HepG2 (cell line): ENCODE data around the gene EHD1. TPM values are rescaled to one million over a fixed set of nuclear protein-coding genes. Genes with fewer than 3 reads are reported as not detected.

Experiments used
- GTF3A ChIP-seq: sonication (generic); formaldehyde crosslinking; conservative IDR thresholded peaks from 2 replicates; pipeline ENCODE4 v1.4.0; 2020; ENCODE audit warnings: mild to moderate bottlenecking, missing genetic modification reagents
- HDAC2 ChIP-seq: sonication (generic); formaldehyde crosslinking; IDR thresholded peaks from 2 replicates; pipeline ENCODE4 v1.4.0; 2020; ENCODE audit warnings: missing genetic modification reagents
- KDM6A ChIP-seq: IDR thresholded peaks from 2 replicates; pipeline ENCODE4 v1.6.1; 2016; ENCODE audit warnings: low read depth
- MAZ ChIP-seq, 2 experiments: sonication (generic) in 1 of 2; formaldehyde crosslinking in 1 of 2; IDR thresholded peaks; 2 replicates each; pipeline versions ENCODE4 v1.5.0 to v1.6.1; 2012 to 2020; ENCODE audit warnings: low read depth in 2 of 2, mild to moderate bottlenecking in 2 of 2, borderline replicate concordance in 1 of 2, improper control_type of control experiment in 1 of 2, low read length in 1 of 2, missing genetic modification reagents in 1 of 2, moderate library complexity in 1 of 2
- NR2C2 ChIP-seq: sonication (generic); formaldehyde crosslinking; IDR thresholded peaks from 2 replicates; pipeline ENCODE4 v1.4.0; 2020; ENCODE audit warnings: missing genetic modification reagents, mild to moderate bottlenecking, moderate library complexity, borderline replicate concordance
- SIN3A ChIP-seq: IDR thresholded peaks from 2 replicates; pipeline ENCODE4 v1.6.1; 2011; ENCODE audit warnings: low read depth, mild to moderate bottlenecking, control low read depth, low read length, borderline replicate concordance
- THYN1 ChIP-seq: sonication (generic); formaldehyde crosslinking; IDR thresholded peaks from 2 replicates; pipeline ENCODE4 v1.8.1; 2023; ENCODE audit warnings: low read depth, mild to moderate bottlenecking, moderate library complexity, missing genetic modification reagents, borderline replicate concordance
- ZNF235 ChIP-seq: sonication (generic); formaldehyde crosslinking; IDR thresholded peaks from 2 replicates; pipeline ENCODE4 v1.8.1; 2023; ENCODE audit warnings: mild to moderate bottlenecking, missing genetic modification reagents, borderline replicate concordance
- ZNF317 ChIP-seq: sonication (generic); formaldehyde crosslinking; IDR thresholded peaks from 2 replicates; pipeline ENCODE4 v1.5.0; 2020; ENCODE audit warnings: mild to moderate bottlenecking, missing genetic modification reagents
- ZNF772 ChIP-seq: sonication (generic); formaldehyde crosslinking; IDR thresholded peaks from 2 replicates; pipeline ENCODE4 v1.5.0; 2020; ENCODE audit warnings: mild to moderate bottlenecking, missing genetic modification reagents
- ZNF790 ChIP-seq: sonication (generic); formaldehyde crosslinking; IDR thresholded peaks from 2 replicates; pipeline ENCODE4 v1.8.0; 2022; ENCODE audit warnings: missing genetic modification reagents, mild to moderate bottlenecking, borderline replicate concordance
- polyA plus RNA-seq, 8 experiments: library from polyadenylated mRNA; depleted of rRNA in 3 of 8; stranded (reverse) in 7 of 8; unstranded in 1 of 8; fragments of >200 nt; fragmentation: Illumina TruSeq in 4 of 8; extraction: Trizol in 4 of 8; gene quantifications; 2 replicates each; pipeline versions ENCODE4 v1.2.1 to v1.2.3, GENCODE V29; 2011 to 2016; ENCODE audit warnings: low read depth in 4 of 8, missing spikeins in 1 of 8, mixed read lengths in 1 of 8; ENCODE audit not compliant: insufficient read depth in 1 of 8
- total RNA-seq, 5 experiments: library from RNA; depleted of rRNA; stranded (reverse); fragments of >200 nt; fragmentation: Illumina TruSeq; extraction: Trizol; gene quantifications; 2 replicates each; pipeline ENCODE4 v1.2.3, GENCODE V29; 2016; ENCODE audit warnings: low read depth in 1 of 5
- TF ChIP-seq, protein P1 (sequence below): sonication (generic); formaldehyde crosslinking; IDR thresholded peaks from 2 replicates; pipeline ENCODE4 v1.8.0; 2022; ENCODE audit warnings: mild to moderate bottlenecking, missing genetic modification reagents; ENCODE audit not compliant: insufficient replicate concordance
- TF ChIP-seq, protein P2 (sequence below): sonication (generic); formaldehyde crosslinking; IDR thresholded peaks from 2 replicates; pipeline ENCODE4 v1.4.0; 2020; ENCODE audit warnings: missing genetic modification reagents, borderline replicate concordance
- TF ChIP-seq, protein P3 (sequence below): sonication (generic); formaldehyde crosslinking; IDR thresholded peaks from 2 replicates; pipeline ENCODE4 v1.4.0; 2020; ENCODE audit warnings: missing genetic modification reagents
- TF ChIP-seq, protein P4 (sequence below): sonication (generic); formaldehyde crosslinking; IDR thresholded peaks from 2 replicates; pipeline ENCODE4 v1.4.0; 2020; ENCODE audit warnings: missing genetic modification reagents, mild to moderate bottlenecking, borderline replicate concordance
- TF ChIP-seq, protein P5 (sequence below): sonication (generic); formaldehyde crosslinking; IDR thresholded peaks from 2 replicates; pipeline ENCODE4 v1.5.1; 2020; ENCODE audit warnings: mild to moderate bottlenecking, moderate library complexity, missing genetic modification reagents

Gene EHD1
- total and polyA plus RNA-seq, 2 of the 13 experiments (the other 11 are each of a cell fraction or from before 2014, with no cell fraction given): 23.6 to 26.6 TPM

DNA sequence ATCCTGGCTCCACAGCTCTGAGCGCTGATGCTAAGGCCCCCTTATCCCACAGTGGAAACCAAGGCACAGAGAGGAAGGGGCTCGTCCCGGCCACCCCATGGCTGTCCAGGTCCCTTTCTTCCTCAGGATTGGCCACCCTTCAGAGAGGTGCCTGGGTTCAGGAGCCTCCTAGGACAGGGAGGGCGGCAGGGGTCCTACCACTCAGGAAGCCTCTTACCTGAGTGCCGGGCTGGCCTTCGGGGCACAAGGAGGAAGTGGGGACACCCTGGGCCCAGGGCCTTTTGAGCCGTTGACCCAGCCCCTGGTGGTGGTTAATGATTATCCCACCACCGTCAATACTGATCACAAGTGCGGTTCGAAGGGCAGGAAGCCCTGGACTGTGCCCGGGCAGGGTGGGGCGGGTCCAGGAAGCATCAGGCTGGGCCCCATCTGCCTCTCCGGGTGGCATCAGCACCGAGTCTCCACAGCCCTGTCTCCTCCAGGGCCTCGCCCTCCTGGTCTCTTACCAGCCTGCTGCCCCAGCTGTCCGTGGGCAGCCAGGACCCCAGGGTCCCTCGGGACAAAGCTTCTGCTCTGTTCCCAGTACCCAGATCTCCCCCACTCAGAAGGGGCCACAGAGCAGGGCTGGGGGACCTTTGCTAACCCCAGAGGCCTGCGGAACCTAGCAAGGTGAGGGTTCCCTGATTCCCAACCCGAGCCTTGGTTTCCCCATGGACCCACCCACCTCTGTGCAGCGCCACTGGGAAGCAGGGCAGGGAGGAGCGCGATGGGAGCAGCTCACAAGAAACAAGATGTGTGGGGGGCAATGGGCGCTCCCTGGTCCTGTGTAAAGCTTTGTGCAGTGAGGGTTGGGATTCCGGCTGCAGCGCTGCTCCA is 15.0 kb upstream of the EHD1 start (continued):
- TF ChIP-seq ZNF772 (CRISPR knock-in tag): peak; percentile 27; the same call in 1 of the 2 replicates
- TF ChIP-seq, protein P1, sequence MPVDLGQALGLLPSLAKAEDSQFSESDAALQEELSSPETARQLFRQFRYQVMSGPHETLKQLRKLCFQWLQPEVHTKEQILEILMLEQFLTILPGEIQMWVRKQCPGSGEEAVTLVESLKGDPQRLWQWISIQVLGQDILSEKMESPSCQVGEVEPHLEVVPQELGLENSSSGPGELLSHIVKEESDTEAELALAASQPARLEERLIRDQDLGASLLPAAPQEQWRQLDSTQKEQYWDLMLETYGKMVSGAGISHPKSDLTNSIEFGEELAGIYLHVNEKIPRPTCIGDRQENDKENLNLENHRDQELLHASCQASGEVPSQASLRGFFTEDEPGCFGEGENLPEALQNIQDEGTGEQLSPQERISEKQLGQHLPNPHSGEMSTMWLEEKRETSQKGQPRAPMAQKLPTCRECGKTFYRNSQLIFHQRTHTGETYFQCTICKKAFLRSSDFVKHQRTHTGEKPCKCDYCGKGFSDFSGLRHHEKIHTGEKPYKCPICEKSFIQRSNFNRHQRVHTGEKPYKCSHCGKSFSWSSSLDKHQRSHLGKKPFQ: peak; percentile 6
- peak; percentile 47; the same call in 1 of the 2 replicates for TF ChIP-seq ZNF317
- TF ChIP-seq ZNF235 (CRISPR knock-in tag): 0 out of 2 replicates have a peak, but pooled peaks have one; percentile 5
- TF ChIP-seq, protein P2, sequence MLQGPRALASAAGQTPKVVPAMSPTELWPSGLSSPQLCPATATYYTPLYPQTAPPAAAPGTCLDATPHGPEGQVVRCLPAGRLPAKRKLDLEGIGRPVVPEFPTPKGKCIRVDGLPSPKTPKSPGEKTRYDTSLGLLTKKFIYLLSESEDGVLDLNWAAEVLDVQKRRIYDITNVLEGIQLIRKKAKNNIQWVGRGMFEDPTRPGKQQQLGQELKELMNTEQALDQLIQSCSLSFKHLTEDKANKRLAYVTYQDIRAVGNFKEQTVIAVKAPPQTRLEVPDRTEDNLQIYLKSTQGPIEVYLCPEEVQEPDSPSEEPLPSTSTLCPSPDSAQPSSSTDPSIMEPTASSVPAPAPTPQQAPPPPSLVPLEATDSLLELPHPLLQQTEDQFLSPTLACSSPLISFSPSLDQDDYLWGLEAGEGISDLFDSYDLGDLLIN (CRISPR knock-in tag): peak; percentile 25; the same call in 1 of the 2 replicates
- TF ChIP-seq, protein P3, sequence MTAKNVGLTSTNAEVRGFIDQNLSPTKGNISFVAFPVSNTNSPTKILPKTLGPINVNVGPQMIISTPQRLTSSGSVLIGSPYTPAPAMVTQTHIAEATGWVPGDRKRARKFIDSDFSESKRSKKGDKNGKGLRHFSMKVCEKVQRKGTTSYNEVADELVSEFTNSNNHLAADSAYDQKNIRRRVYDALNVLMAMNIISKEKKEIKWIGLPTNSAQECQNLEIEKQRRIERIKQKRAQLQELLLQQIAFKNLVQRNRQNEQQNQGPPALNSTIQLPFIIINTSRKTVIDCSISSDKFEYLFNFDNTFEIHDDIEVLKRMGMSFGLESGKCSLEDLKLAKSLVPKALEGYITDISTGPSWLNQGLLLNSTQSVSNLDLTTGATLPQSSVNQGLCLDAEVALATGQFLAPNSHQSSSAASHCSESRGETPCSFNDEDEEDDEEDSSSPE (CRISPR knock-in tag): peak; percentile 54
- peak; percentile 87 for TF ChIP-seq KDM6A
- 0 out of 2 replicates have a peak, but pooled peaks have one; percentile 16 for TF ChIP-seq MAZ (IDR thresholded peaks at IDR 0.05; ENCODE audit: borderline replicate concordance, low read depth, low read length)
- TF ChIP-seq MAZ (CRISPR knock-in tag; IDR thresholded peaks at IDR 0.05; ENCODE audit: low read depth): peak; percentile 90
- TF ChIP-seq, protein P4, sequence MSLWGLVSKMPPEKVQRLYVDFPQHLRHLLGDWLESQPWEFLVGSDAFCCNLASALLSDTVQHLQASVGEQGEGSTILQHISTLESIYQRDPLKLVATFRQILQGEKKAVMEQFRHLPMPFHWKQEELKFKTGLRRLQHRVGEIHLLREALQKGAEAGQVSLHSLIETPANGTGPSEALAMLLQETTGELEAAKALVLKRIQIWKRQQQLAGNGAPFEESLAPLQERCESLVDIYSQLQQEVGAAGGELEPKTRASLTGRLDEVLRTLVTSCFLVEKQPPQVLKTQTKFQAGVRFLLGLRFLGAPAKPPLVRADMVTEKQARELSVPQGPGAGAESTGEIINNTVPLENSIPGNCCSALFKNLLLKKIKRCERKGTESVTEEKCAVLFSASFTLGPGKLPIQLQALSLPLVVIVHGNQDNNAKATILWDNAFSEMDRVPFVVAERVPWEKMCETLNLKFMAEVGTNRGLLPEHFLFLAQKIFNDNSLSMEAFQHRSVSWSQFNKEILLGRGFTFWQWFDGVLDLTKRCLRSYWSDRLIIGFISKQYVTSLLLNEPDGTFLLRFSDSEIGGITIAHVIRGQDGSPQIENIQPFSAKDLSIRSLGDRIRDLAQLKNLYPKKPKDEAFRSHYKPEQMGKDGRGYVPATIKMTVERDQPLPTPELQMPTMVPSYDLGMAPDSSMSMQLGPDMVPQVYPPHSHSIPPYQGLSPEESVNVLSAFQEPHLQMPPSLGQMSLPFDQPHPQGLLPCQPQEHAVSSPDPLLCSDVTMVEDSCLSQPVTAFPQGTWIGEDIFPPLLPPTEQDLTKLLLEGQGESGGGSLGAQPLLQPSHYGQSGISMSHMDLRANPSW (CRISPR knock-in tag): no peak
- TF ChIP-seq ZNF790: peak; percentile 57
- TF ChIP-seq NR2C2 (CRISPR knock-in tag): peak; percentile 71
- TF ChIP-seq THYN1 (CRISPR knock-in tag): peak; percentile 54; the same call in 1 of the 2 replicates
- TF ChIP-seq GTF3A (CRISPR knock-in tag): 0 out of 2 replicates have a peak, but pooled peaks have one; percentile 86
- TF ChIP-seq HDAC2: peak; percentile 89
- TF ChIP-seq, protein P5, sequence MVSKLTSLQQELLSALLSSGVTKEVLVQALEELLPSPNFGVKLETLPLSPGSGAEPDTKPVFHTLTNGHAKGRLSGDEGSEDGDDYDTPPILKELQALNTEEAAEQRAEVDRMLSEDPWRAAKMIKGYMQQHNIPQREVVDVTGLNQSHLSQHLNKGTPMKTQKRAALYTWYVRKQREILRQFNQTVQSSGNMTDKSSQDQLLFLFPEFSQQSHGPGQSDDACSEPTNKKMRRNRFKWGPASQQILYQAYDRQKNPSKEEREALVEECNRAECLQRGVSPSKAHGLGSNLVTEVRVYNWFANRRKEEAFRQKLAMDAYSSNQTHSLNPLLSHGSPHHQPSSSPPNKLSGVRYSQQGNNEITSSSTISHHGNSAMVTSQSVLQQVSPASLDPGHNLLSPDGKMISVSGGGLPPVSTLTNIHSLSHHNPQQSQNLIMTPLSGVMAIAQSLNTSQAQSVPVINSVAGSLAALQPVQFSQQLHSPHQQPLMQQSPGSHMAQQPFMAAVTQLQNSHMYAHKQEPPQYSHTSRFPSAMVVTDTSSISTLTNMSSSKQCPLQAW (CRISPR knock-in tag): peak; percentile 100
- TF ChIP-seq SIN3A: peak; percentile 89; the same call in 1 of the 2 replicates
